Measurements from ENCODE around the gene PRSS8. TPM values are rescaled to one million over a fixed set of nuclear protein-coding genes. Genes with fewer than 3 reads are reported as not detected.
A peak's percentile ranks its signal among the peaks of the same experiment; 100 is the strongest.

The PRSS8 gene
- total RNA-seq (ENCODE audit: unreplicated experiment): 3.8 TPM
- long read RNA-seq, partial matches to known transcripts: 0 of 5 reads
- long read RNA-seq, other reads (novel, unspliced or antisense): 5 of 5 reads

DNA sequence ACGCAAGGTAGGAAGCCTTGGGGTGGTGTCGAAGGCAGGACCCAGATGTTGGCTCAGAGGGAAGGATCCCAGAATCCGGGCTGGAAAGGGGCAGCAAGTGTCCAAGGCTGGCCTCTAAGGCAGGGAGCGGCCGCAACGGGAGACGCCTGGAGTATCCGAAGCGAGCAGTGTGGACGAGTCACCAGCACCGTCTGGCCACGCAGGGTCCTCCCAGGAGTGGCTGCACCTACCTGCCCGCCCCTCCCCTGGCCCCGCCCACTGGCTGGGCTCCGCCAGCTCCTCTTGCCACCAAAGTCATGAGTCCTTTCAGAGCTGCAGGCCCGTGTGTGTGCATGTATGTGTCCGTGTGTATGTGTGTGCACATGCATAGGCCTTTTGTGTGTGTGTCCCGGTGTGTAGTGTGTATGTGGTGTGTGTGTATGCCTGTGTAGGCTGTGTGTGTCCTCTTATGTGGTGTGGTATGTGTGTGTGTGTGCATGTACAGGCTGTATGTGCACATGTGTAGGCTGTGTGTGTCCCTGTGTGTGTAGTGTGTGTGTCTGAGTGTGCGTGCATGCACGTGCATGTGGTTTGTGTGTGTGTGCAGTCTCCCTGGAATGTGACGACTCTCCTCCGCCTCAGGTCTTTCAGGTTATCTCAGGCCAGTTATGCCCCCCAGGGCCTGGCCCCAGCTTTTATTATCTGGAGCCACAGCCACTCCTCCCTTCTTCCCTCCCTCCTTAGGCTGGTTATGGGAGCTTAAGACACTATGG is at the start of gene PRSS8:
PRSS8 (minus strand) TSS at position 193 of the 752 bp plus-strand sequence. CDS start 229 bp downstream, outside the sequence.
- TF ChIP-seq, protein P1, sequence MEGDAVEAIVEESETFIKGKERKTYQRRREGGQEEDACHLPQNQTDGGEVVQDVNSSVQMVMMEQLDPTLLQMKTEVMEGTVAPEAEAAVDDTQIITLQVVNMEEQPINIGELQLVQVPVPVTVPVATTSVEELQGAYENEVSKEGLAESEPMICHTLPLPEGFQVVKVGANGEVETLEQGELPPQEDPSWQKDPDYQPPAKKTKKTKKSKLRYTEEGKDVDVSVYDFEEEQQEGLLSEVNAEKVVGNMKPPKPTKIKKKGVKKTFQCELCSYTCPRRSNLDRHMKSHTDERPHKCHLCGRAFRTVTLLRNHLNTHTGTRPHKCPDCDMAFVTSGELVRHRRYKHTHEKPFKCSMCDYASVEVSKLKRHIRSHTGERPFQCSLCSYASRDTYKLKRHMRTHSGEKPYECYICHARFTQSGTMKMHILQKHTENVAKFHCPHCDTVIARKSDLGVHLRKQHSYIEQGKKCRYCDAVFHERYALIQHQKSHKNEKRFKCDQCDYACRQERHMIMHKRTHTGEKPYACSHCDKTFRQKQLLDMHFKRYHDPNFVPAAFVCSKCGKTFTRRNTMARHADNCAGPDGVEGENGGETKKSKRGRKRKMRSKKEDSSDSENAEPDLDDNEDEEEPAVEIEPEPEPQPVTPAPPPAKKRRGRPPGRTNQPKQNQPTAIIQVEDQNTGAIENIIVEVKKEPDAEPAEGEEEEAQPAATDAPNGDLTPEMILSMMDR (IDR thresholded peaks at IDR 0.05; ENCODE audit: unreplicated experiment): no peak
- peak within 1 kb of the TSS; percentile 54 for H3K4me3 Mint-ChIP-seq (ENCODE audit: unreplicated experiment)
- no peaks in the 10 kb centered on the region for H3K9me3 Mint-ChIP-seq (ENCODE audit: unreplicated experiment)
- peaks cover 17% of the 10 kb centered on the region for H3K27me3 Mint-ChIP-seq (ENCODE audit: unreplicated experiment)
- peaks cover 16% of the 10 kb centered on the region for H3K36me3 Mint-ChIP-seq (ENCODE audit: low read depth, unreplicated experiment)
- no peak for DNase-seq (ENCODE audit: low spot score)
- H3K4me1 Mint-ChIP-seq (ENCODE audit: unreplicated experiment): peaks cover 12% of the 10 kb centered on the region
- peak within 1 kb of the TSS; percentile 55 for H3K27ac Mint-ChIP-seq (ENCODE audit: unreplicated experiment)

DNA sequence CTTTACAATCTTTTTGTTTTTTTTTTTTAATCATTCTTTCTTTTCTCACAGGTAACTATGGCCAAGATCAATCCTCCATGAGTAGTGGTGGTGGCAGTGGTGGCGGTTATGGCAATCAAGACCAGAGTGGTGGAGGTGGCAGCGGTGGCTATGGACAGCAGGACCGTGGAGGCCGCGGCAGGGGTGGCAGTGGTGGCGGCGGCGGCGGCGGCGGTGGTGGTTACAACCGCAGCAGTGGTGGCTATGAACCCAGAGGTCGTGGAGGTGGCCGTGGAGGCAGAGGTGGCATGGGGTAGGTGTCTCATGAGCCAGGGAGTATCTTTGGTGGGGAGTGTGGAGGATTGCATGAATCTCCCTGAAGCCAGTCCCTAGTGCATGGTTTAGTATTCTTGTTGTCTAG is 49.4 kb upstream of the PRSS8 start:
- Mint-ChIP-seq H3K9me3 (ENCODE audit: unreplicated experiment) (no peaks in the 10 kb centered on the region), H3K4me3 (ENCODE audit: unreplicated experiment) (peak overlapping the region; percentile 87), H3K27me3 (ENCODE audit: unreplicated experiment) (peaks cover 34% of the 10 kb centered on the region), H3K4me1 (ENCODE audit: unreplicated experiment) (peaks cover 71% of the 10 kb centered on the region), H3K27ac (ENCODE audit: unreplicated experiment) (peak overlapping the region; percentile 77), H3K36me3 (ENCODE audit: low read depth, unreplicated experiment) (peaks cover 82% of the 10 kb centered on the region)
- TF ChIP-seq, protein P1 (IDR thresholded peaks at IDR 0.05; ENCODE audit: unreplicated experiment): no peak
- DNase-seq (ENCODE audit: low spot score): no peak

DNA sequence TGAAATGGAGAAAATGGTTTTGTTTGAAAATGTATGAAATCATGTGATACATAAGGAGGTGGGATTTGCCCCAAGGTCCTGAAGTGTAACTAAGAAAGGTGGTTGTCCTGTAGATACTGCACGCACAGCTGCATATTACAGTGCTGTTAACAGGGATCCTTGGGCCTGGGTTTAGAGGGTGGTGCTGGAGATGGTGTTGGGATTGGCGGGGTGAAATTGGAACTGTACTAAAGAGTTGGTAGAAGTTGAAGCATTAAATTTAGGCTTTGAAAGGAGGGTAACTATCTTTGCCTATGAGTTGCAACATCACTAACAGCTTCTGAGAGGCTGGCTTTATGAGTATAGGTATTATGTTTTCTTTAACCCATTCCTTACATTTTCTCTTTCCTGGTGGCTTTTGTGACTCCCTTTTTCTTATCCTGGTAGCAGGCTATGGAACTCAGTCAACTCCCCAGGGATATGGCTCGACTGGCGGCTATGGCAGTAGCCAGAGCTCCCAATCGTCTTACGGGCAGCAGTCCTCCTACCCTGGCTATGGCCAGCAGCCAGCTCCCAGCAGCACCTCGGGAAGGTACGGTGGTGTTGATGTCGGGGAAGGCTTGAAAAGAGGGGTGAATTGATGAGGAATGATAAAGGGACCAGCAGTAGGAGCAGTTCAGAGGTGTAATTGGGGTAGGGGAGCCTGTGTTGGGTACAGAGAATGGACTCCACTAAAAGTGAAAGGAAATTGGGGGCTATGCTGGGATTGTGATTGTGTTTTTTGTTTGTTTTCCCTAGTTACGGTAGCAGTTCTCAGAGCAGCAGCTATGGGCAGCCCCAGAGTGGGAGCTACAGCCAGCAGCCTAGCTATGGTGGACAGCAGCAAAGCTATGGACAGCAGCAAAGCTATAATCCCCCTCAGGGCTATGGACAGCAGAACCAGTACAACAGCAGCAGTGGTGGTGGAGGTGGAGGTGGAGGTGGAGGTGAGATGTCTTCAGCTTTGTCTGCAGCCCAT is 48.2 kb upstream of the PRSS8 start:
- H3K27ac Mint-ChIP-seq (ENCODE audit: unreplicated experiment): peak overlapping the region; percentile 94
- H3K4me1 Mint-ChIP-seq (ENCODE audit: unreplicated experiment): peaks cover 66% of the 10 kb centered on the region
- DNase-seq (ENCODE audit: low spot score): no peak
- H3K36me3 Mint-ChIP-seq (ENCODE audit: low read depth, unreplicated experiment): peaks cover 71% of the 10 kb centered on the region
- TF ChIP-seq, protein P1 (IDR thresholded peaks at IDR 0.05; ENCODE audit: unreplicated experiment): no peak
- peaks cover 35% of the 10 kb centered on the region for H3K27me3 Mint-ChIP-seq (ENCODE audit: unreplicated experiment)
- H3K9me3 Mint-ChIP-seq (ENCODE audit: unreplicated experiment): no peaks in the 10 kb centered on the region
- peak overlapping the region; percentile 98 for H3K4me3 Mint-ChIP-seq (ENCODE audit: unreplicated experiment)

DNA sequence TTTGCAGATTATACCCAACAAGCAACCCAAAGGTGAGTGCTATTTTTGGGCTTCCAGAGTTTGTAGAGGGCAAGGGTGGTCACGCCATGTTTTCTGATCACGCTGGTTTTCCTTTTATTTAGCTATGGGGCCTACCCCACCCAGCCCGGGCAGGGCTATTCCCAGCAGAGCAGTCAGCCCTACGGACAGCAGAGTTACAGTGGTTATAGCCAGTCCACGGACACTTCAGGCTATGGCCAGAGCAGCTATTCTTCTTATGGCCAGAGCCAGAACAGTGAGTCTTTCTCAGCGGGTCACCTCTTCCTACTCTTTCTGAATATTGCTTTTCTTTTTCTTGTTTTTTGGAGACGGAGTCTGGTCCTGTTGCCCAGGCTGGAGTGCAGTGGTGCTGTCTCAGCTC is 46.9 kb upstream of the PRSS8 start:
- DNase-seq (ENCODE audit: low spot score): no peak
- TF ChIP-seq, protein P1 (IDR thresholded peaks at IDR 0.05; ENCODE audit: unreplicated experiment): no peak
- peaks cover 30% of the 10 kb centered on the region for H3K27me3 Mint-ChIP-seq (ENCODE audit: unreplicated experiment)
- no peaks in the 10 kb centered on the region for H3K9me3 Mint-ChIP-seq (ENCODE audit: unreplicated experiment)
- peaks cover 58% of the 10 kb centered on the region for H3K36me3 Mint-ChIP-seq (ENCODE audit: low read depth, unreplicated experiment)
- peaks cover 63% of the 10 kb centered on the region for H3K4me1 Mint-ChIP-seq (ENCODE audit: unreplicated experiment)
- peak overlapping the region; percentile 98 for H3K4me3 Mint-ChIP-seq (ENCODE audit: unreplicated experiment)
- H3K27ac Mint-ChIP-seq (ENCODE audit: unreplicated experiment): peak overlapping the region; percentile 79

Measured in endothelial cell (in vitro differentiated cells).